Adrenal gland (tissue), 5 donors: ENCODE data around the gene VPS54.

Experiments used
- POLR2A ChIP-seq, 2 donors: fragments of 450-650 bp; IDR thresholded peaks; one replicate each; pipeline ENCODE4 v1.6.1; 2017; ENCODE audit warnings: antibody characterized with exemption in 2 of 2, mild to moderate bottlenecking in 2 of 2, moderate library complexity in 1 of 2
- TF ChIP-seq, protein P1 (sequence below), 6 experiments: fragments of 450-650 bp in 4 of 6; fragments of 200-600 bp in 2 of 6; sonication (generic) in 1 of 6; IDR thresholded peaks; 1 replicate in 5 of 6; 2 replicates in 1 of 6; pipeline versions ENCODE4 v1.5.1 to v1.8.0; 2016 to 2021; ENCODE audit warnings: antibody characterized with exemption in 6 of 6, mild to moderate bottlenecking in 2 of 6, moderate library complexity in 1 of 6
- donor health status: DM: no; HTN: no; CAD: no.

DNA sequence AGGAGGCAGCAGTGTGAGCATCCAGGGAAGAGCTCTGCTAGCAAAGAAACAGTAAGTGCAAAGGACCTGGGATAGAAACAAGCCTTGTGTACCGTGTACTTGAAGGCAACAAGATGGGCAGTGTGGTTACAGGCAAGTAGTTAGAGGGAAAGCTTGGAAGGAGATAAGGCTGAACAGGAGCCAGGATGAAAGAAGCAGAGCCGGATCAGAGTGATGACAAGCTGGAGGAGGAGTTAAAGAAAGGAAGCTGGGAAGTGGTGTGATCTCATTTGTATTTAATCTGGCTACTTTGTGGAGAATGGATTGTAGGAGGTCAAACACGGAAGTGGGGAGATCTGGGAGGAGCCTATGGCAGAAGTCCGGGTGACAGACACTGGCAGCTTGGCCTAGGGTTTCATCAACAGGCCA lies 44.7 kb upstream of the VPS54 start:
- TF ChIP-seq POLR2A (IDR thresholded peaks at IDR 0.05): no peak
- TF ChIP-seq, protein P1, sequence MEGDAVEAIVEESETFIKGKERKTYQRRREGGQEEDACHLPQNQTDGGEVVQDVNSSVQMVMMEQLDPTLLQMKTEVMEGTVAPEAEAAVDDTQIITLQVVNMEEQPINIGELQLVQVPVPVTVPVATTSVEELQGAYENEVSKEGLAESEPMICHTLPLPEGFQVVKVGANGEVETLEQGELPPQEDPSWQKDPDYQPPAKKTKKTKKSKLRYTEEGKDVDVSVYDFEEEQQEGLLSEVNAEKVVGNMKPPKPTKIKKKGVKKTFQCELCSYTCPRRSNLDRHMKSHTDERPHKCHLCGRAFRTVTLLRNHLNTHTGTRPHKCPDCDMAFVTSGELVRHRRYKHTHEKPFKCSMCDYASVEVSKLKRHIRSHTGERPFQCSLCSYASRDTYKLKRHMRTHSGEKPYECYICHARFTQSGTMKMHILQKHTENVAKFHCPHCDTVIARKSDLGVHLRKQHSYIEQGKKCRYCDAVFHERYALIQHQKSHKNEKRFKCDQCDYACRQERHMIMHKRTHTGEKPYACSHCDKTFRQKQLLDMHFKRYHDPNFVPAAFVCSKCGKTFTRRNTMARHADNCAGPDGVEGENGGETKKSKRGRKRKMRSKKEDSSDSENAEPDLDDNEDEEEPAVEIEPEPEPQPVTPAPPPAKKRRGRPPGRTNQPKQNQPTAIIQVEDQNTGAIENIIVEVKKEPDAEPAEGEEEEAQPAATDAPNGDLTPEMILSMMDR (IDR thresholded peaks at IDR 0.05): no peak
